ENCODE data around the gene KDM1B.

The KDM1B gene

GRCh38 chr6:18248698-18249097 is 93.5 kb downstream of the KDM1B start:
- Mint-ChIP-seq H3K4me1 (no peaks in the 10 kb centered on the region), H3K9me3 (no peaks in the 10 kb centered on the region), H3K27ac (no peak overlapping the region), H3K36me3 (ENCODE audit: low read depth) (peaks cover 78% of the 10 kb centered on the region), H3K27me3 (ENCODE audit: low read depth) (no peaks in the 10 kb centered on the region), H3K4me3 (no peak overlapping the region)
- no peak for TF ChIP-seq CTCF (IDR thresholded peaks at IDR 0.05; ENCODE audit: unreplicated experiment in 3 of 3)

- H3K4me1 Mint-ChIP-seq: no peaks in the 10 kb centered on the region
- peaks cover 72% of the 10 kb centered on the region for H3K36me3 Mint-ChIP-seq (ENCODE audit: low read depth)
- no peaks in the 10 kb centered on the region for H3K9me3 Mint-ChIP-seq
- no peaks in the 10 kb centered on the region for H3K27me3 Mint-ChIP-seq (ENCODE audit: low read depth)
- no peak overlapping the region for H3K4me3 Mint-ChIP-seq
- no peak overlapping the region for H3K27ac Mint-ChIP-seq
- no peak for TF ChIP-seq CTCF (IDR thresholded peaks at IDR 0.05; ENCODE audit: unreplicated experiment in 3 of 3)
These were observed 94.0 kb downstream of the KDM1B start for GRCh38 chr6:18249271-18249670.

- no peaks in the 10 kb centered on the region for H3K9me3 Mint-ChIP-seq
These were observed 98.4 kb downstream of the KDM1B start for GRCh38 chr6:18253635-18254034.

GRCh38 chr6:18254793-18255192 is 99.6 kb downstream of the KDM1B start:
- H3K9me3 Mint-ChIP-seq: no peaks in the 10 kb centered on the region
- no peak for TF ChIP-seq CTCF (IDR thresholded peaks at IDR 0.05; ENCODE audit: unreplicated experiment in 3 of 3)

More at GRCh38 chr6:18253635-18254034, 98.4 kb downstream of the KDM1B start:
- peaks cover 65% of the 10 kb centered on the region for H3K36me3 Mint-ChIP-seq (ENCODE audit: low read depth)
- no peaks in the 10 kb centered on the region for H3K27me3 Mint-ChIP-seq (ENCODE audit: low read depth)
- no peak overlapping the region for H3K4me3 Mint-ChIP-seq
- no peak for TF ChIP-seq CTCF (IDR thresholded peaks at IDR 0.05; ENCODE audit: unreplicated experiment in 3 of 3)
- no peaks in the 10 kb centered on the region for H3K4me1 Mint-ChIP-seq
- no peak overlapping the region for H3K27ac Mint-ChIP-seq

GRCh38 chr6:18259675-18260447 is 104.6 kb downstream of the KDM1B start:
- H3K4me3 Mint-ChIP-seq: peak overlapping the region; percentile 34 to 94 (median 67)
- H3K27ac Mint-ChIP-seq: peak overlapping the region; percentile 17 to 64 (median 36)
- TF ChIP-seq CTCF (IDR thresholded peaks at IDR 0.05; ENCODE audit: unreplicated experiment in 3 of 3): no peak
- peaks cover 58% of the 10 kb centered on the region for H3K36me3 Mint-ChIP-seq (ENCODE audit: low read depth)
- no peaks in the 10 kb centered on the region for H3K9me3 Mint-ChIP-seq
- H3K4me1 Mint-ChIP-seq: peaks cover 44% of the 10 kb centered on the region
- H3K27me3 Mint-ChIP-seq (ENCODE audit: low read depth): no peaks in the 10 kb centered on the region

More at GRCh38 chr6:18254793-18255192, 99.6 kb downstream of the KDM1B start:
- peaks cover 5% of the 10 kb centered on the region for H3K4me1 Mint-ChIP-seq
- peak overlapping the region in 1 of 3 experiments; percentile 25 for H3K27ac Mint-ChIP-seq
- no peak overlapping the region for H3K4me3 Mint-ChIP-seq
- H3K27me3 Mint-ChIP-seq (ENCODE audit: low read depth): no peaks in the 10 kb centered on the region
- peaks cover 62% of the 10 kb centered on the region for H3K36me3 Mint-ChIP-seq (ENCODE audit: low read depth)
